NCI-H524 treated with DMSO at 0.1 percent for 48 hours (cell line): ENCODE measurements around the gene MYBPC1.

Source experiments
- DNase-seq: peaks from one replicate; lab custom pipeline; 2025; lab: John Stamatoyannopoulos, UW

MYBPC1 gene

GRCh38 chr12:101695706-101696105 lies 100.9 kb downstream of the MYBPC1 start:
- DNase-seq = no peak

- DNase-seq = no peak
Measured at GRCh38 chr12:101696251-101697196, 101.8 kb downstream of the MYBPC1 start.

- no peak for DNase-seq
Measured at GRCh38 chr12:101697197-101697929, 102.6 kb downstream of the MYBPC1 start, which contains the start of gene CHPT1. Gene CHPT1, plus strand, starts transcription at chr12:101697640. Its CDS starts 222 bp downstream, at chr12:101697862.

- no peak for DNase-seq
Measured at GRCh38 chr12:101697930-101698799, 103.4 kb downstream of the MYBPC1 start.

- no peak for DNase-seq
Measured at GRCh38 chr12:101698800-101699347, 104.1 kb downstream of the MYBPC1 start.

GRCh38 chr12:101700299-101700820 lies 105.6 kb downstream of the MYBPC1 start:
- no peak for DNase-seq

GRCh38 chr12:101703487-101703886 lies 108.7 kb downstream of the MYBPC1 start:
- DNase-seq = no peak

- DNase-seq = no peak
Measured at GRCh38 chr12:101706403-101706802, 111.6 kb downstream of the MYBPC1 start.

- DNase-seq = no peak
Measured at GRCh38 chr12:101707131-101707782, 112.5 kb downstream of the MYBPC1 start.

- no peak for DNase-seq
Measured at GRCh38 chr12:101710288-101710687, 115.5 kb downstream of the MYBPC1 start.

- DNase-seq = no peak
Measured at GRCh38 chr12:101713059-101713682, 118.4 kb downstream of the MYBPC1 start.

GRCh38 chr12:101713930-101714329 lies 119.2 kb downstream of the MYBPC1 start:
- DNase-seq = no peak

GRCh38 chr12:101714877-101715444 lies 120.2 kb downstream of the MYBPC1 start:
- no peak for DNase-seq

GRCh38 chr12:101719566-101719965 lies 124.8 kb downstream of the MYBPC1 start:
- DNase-seq = no peak

GRCh38 chr12:101720118-101720517 lies 125.3 kb downstream of the MYBPC1 start:
- no peak for DNase-seq

GRCh38 chr12:101722392-101722791 lies 127.6 kb downstream of the MYBPC1 start:
- DNase-seq = no peak

- DNase-seq = no peak
Measured at GRCh38 chr12:101727098-101727497, 132.3 kb downstream of the MYBPC1 start.

GRCh38 chr12:101729842-101730241 lies 135.1 kb downstream of the MYBPC1 start:
- DNase-seq = no peak

GRCh38 chr12:101732318-101732717 lies 137.5 kb downstream of the MYBPC1 start:
- no peak for DNase-seq

GRCh38 chr12:101733166-101733565 lies 138.4 kb downstream of the MYBPC1 start:
- DNase-seq = no peak
